GM19372 (cell line): Measurements from ENCODE around the gene CTNNA1.
"Not testable (repeated sequence)": the region's sequence is repeated elsewhere in the genome, so short reads cannot be mapped to it uniquely, and the experiment has no call there.

ENCODE experiments used
- ATAC-seq: cut with Tn5 transposase; IDR thresholded peaks from one replicate; pipeline ENCODE4 v1.9.1; 2021; ENCODE audit warnings: mild to moderate bottlenecking, low read depth, moderate library complexity; ENCODE audit not compliant: unreplicated experiment

Gene CTNNA1

DNA sequence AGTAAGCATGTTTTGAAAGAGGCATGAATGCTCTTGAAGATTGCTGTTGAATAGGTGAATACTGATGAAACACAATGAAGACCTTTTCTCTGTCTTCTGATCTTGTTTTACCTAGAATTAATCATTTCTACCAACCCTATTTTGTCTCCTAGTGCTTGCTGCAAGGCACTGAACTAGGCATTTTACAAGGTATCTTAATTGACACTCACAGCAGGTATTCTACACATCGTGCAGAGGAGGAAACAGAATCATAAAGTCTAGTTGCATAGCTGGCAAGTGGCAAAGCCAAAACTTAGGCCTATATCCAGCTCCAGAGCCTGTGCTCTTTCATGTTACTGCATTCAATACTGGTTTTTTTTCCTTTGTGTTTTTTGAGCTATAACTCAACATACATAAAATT is 50.7 kb downstream of the CTNNA1 start:
- no peak for ATAC-seq

DNA sequence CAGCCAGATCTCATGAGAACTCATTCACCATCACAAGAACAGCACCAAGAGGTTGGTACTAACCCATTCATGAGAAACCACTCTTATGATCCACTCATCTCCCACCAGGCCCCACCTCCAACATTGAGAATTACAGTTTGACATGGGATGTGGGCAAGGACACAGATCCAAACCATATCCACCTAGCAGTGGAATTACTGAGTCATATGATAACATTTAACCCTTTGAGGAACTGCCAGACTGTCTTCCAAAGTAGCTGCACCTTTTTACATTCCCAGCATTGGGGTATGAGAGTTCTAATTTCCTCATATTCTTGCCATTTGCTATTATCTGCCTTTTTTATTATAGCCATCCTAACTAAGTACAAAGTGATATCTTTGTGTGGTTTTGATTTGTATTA is 51.9 kb downstream of the CTNNA1 start:
- ATAC-seq, result no peak

DNA sequence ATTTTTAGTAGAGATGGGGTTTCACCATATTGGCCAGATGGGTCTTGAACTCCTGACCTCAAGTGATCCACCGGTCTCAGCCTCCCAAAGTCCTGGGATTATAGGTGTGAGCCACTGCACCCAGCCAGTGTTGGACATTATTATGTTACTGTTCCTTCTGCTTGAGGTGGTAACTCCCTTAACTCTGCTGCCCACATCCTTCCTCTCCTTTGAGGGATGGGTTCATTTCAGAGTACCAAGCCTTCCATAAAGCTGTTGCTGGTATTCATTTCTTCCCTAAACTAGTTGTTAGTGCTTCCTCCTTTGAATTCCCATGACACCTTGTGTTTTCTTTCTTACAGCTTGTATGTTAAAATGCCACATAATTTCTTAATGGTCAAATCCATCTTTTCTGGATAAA is 54.0 kb downstream of the CTNNA1 start:
- no peak for ATAC-seq

DNA sequence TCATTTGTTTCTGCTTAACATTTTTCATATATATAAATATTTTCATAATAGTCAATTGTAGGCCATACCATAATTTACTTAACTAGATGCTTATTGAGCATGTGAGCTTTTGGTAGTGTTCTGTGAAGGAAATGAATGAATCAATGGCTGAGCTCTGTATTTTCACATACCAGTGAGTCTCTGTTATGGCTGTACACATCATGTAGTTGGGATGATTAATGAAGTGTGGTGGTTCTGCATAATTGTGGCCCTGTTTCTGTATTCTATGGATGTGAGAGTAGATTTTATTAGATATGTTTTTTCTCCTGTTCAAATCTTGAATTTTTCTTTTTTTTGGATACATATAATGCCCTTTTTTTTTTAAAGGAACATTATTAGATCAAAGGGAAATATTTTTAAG is 56.2 kb downstream of the CTNNA1 start:
- ATAC-seq, result no peak

DNA sequence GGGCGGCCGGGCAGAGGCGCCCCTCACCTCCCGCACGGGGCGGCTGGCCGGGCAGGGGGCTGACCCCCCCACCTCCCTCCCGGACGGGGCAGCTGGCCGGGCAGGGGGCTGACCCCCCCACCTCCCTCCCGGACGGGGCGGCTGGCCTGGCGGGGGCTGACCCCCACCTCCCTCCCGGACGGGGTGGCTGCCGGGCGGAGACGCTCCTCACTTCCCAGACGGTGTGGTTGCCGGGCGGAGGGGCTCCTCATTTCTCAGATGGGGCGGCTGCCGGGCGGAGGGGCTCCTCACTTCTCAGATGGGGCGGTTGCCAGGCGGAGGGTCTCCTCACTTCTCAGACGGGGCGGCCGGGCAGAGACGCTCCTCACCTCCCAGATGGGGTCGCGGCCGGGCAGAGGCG is 57.6 kb downstream of the CTNNA1 start:
- ATAC-seq, result not testable (repeated sequence)

DNA sequence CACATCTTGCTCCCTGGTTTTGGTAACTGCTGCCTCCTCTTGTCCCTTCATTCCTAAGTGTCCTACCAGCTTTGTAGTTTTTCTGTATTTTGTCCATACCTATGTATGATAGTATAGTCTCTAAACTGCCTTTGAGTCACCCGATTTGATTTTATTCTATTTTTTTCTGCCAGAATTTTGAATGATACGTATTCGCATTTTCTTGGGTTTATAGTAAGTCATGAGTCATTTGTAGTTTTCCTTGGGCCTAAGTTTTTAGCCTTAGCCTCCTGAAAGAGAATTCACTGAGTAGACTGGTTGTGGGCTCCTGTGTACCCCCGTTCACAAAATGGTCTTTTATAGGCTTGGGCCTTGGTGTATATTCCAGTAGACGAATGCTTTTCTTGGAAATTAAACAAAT is 62.3 kb downstream of the CTNNA1 start:
- ATAC-seq, result no peak

DNA sequence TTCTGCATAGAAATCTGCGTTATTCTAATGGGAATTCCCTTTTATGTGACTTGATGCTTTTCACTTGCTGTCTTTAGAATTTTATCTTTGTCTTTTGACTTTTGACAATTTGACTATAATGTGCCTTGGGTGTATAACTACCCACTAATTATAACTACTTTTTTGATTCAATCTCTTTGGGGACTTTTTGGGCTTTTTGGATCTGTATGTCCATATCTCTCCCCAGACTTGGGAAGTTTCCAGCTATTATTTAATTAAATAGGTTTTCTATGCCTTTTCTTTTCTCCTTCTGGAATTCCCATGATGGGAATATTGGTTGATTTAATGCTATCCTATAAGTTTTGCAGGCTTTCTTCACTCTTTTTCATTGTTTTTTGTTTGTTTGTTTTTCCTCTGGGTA is 64.0 kb downstream of the CTNNA1 start:
- ATAC-seq, result no peak

DNA sequence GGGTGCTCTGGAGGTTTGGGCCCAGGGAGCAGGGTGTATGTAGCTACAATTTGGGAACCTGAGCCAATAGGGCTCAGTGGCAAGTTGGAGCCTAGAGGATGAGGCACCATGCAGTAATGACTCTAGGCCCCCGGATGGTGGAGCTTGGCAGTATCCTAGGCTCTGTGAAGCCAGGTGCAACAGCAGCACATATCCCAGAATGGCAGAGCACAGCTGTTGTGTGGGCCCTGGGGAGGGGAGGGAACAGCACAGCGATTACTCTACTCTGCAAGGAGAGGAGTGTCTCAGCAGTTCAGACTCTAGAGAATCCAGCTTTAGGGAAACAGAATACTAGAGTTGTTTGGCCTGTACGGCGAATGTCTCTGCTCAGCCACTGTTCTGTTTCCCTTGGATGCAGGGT is 65.9 kb downstream of the CTNNA1 start:
- no peak for ATAC-seq

DNA sequence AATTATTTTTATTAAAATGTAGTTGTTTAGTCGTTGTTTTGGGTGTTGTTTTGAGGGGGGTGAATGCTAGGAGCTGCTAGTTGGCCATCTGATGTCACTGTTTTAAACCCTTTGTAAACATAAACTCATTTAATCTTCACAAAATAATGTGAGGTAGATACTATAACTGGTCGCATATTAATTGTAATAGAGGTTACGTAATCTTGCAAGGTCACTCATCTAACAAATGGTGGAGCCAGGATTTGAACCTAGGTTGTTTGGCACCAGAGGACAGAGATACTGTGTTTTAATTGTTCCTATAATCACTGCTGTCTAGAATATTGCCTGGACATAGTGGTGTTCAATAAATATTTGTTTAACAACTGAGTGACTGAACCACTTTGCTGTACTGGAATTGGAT is 67.5 kb downstream of the CTNNA1 start:
- ATAC-seq, result no peak

DNA sequence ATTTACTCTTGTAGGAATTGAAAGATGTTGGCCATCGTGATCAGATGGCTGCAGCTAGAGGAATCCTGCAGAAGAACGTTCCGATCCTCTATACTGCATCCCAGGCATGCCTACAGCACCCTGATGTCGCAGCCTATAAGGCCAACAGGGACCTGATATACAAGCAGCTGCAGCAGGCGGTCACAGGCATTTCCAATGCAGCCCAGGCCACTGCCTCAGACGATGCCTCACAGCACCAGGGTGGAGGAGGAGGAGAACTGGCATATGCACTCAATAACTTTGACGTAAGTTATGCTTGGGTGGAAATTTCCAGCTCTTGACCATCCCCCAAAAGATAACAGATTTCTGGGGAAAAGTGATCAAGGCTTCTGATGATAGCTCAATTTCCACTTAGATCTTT is 71.3 kb downstream of the CTNNA1 start:
- ATAC-seq, result no peak

DNA sequence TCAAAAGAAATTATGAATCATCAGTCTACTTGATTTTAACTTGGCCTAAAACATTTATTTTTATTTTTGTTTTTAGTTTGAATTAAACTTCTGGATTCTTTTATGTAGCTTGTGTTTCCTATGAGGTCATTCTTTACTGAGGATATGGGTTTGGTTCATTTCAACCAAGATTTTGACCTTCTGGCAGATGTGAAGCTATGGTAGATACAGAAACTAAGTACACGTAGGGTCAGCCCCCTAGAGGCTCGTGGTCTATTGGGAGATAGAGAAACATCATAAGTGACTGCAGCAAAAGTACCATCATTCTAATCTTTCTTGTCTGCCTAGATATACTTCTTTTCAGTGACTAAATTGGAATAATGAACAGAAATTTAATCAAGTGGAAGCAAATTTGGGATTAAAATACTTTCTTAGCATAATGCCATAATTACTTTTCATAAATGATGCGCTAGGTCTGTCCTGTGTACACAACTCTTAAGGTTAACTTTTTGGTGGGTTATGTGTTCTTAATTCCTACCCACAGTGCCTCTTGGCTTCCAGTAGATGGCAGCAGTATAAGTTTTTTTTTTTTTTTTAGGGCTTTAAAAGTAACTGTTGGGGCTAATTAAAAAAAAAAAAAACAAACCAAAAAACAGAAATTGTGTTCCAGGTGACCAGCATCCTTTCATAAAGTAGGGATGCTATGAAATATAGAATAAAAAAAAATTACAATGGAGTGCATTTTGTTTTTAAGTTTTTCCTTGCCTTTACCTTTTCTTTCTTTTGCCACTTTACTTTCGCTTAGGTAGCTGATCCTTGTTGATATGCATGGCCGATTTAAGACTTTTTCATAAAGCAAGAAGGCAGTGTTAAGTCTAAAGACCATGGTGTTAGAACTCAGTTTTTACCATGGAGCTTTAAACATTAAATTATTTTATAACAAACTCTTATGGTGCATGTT is 72.0 kb downstream of the CTNNA1 start:
- ATAC-seq, result no peak

DNA sequence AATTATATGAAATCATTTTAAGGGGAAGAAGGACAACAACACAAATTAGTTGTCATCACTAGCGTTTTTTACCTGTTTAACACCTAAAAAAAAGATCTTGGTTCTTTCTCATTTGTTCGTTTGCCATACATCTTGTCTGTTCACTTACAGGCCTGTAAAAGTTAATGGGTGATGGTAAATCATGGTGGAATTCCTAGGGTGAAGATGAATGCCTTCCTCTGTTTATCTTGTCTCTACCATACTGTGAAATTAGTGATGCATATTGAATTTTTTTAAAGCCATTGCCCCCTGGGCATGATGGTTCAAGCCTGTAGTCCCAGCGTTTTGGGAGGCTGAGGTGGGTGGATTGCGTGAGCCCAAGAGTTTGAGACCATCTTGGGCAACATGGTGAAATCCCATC is 75.3 kb downstream of the CTNNA1 start:
- no peak for ATAC-seq

DNA sequence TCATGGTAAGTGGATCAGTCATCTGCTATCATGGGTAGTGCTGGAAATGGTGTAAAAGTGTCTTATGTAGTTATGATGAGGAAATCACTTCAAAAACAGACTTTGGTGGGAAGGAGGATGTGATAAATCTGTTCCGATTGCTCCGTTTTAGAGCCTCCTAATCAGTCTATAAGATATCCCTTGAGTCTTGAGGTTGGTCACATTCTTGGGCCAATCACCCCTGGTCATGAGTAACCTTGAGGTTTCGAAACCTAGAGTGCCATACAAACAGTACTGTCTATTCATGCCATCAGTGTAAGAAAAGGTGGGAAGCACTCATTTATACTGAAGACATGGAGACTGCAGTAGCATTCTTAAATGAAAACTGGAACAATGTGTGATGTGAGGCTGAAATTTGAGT is 76.1 kb downstream of the CTNNA1 start:
- ATAC-seq, result no peak

DNA sequence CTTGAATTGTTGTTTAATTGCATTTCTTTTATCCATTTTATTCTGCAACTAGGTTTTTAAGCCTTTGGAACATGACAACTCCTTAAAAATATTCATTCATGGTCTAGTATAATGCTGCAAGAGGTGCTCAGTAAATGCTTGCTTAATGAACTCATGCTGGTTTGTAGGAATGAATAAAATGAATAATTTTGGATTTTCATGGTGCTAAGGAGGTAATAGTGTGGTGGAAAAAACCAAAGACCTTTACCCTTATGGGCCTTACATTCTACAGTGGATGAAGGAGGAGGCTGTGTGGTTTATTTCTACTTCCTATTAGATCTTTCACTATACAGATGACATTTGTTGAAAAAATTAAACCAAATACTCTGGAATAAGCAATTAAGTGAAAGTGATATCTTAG is 78.5 kb downstream of the CTNNA1 start:
- no peak for ATAC-seq

DNA sequence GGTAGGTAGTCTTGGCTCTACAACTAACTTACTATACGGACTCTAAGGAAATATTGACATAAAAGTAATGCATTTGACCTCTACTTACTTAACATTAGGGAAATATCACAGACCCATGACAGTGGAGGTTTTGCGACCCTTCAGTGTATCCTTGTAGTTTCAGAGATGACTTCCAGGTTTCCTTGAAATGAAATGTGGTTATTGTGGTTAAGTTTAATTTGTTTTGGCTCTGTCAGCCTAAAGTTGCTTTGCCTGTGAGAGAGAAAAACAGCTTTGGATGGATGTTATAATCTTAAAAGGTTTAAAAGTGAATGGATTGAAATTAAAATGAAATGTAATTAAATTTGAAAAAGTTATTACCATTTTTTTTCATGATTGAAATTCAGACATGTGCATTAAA is 79.0 kb downstream of the CTNNA1 start:
- no peak for ATAC-seq

DNA sequence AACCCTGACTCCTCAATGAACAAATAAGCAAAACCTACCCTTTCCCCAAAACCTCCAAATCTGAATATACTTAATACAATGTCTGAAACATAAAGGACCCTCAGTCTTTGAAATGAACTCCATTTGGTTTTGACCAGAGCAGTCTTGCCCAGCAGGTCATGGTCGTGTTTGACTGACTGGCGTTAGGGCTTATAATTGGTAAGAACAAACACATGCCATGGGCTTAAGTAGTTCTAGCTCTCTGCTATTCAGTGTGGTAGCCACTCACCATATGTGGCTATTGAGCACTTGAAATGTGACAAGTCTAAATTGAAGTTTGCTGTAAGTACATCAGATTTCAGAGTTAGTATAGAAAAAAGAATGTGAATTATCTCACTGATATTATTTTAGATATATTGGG is 79.9 kb downstream of the CTNNA1 start:
- no peak for ATAC-seq

DNA sequence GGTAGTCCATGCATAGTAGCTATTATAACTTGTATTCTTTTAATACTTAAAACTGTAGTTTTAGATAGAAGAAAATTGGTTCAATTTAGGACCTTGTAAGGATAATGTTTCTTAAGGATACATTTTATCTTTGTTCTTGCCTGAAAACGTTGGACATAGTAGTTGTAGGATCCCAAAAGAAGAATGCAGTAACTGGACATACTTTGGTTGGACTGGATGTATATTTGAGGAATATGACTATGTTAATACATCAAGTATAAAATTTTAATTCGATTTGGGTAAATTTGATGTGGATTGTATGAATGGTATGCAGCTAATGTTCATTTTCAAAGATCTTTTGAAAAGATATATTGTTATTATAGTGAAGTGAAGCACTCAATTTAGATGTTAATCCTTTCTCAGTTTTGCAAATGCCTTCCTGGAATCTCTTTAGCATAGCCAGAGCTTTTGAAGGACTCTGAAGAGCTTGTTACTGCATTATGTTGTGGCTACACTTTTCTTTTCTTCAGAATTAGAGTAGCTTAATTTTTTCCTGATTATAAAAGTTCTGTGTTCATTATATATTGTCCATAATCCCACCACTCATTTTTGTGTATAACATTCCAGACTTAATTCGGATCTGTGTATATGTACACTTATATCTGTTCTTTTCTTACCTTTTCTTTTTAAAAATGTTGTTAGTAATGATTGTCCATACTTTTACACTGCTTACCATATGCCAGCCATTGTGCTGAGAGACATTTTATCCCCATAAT is 80.7 kb downstream of the CTNNA1 start:
- ATAC-seq, result no peak

DNA sequence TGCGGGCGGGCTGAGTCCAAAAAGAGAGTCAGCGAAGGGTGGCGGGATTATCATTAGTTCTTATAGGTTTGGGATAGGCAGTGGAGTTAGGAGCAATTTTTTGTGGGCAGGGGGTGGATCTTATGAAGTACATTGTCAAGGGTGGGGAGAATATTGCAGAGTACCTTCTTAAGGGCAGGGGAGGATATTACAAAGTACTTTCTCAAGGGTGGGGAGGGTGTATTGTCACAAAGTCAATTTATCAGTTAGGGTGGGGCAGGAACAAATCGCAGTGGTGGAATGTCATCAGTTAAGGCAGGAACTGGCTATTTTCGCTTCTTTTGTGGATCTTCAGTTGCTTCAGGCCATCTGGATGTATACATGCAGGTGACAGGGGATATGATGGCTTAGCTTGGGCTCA is 81.6 kb downstream of the CTNNA1 start:
- not testable (repeated sequence) for ATAC-seq

DNA sequence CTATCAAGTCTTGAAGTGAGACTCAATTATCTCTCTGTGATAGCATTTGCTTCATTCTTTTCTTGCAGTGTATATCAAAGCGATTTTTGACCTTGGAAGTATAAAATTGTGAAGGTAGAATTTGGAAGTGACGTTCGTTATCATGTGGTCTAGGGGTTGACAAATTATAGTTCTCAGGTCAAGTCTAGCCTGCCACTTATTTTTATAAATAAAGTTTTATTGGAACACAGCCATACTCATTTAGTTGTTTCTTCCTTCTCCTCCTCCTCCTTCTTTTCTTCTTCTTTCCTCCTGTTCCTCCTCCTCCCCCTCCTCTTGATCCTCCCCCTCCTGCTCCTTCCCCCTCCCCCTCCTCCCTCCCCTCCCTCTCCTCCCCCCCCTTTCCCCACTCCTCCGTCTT is 83.9 kb downstream of the CTNNA1 start:
- no peak for ATAC-seq

DNA sequence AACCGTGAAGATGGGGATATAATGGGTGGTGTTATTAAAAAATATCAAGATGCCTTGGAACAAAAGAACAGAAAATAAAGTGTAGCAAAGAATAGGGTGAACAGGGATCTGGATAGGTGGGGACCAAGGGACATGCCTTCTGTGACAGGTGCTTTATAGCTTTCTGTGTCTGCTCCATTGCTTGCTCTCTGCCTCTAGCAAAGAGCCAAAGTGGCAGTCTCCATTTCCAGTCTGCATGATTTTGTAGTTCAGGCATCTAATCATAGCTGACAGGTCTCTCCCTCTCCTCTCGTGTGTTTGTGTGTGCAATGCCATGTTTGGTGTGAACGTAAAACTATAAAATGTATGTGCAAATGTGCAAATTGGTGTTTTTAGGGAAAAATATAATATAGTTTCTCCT is 86.9 kb downstream of the CTNNA1 start:
- ATAC-seq, result no peak

DNA sequence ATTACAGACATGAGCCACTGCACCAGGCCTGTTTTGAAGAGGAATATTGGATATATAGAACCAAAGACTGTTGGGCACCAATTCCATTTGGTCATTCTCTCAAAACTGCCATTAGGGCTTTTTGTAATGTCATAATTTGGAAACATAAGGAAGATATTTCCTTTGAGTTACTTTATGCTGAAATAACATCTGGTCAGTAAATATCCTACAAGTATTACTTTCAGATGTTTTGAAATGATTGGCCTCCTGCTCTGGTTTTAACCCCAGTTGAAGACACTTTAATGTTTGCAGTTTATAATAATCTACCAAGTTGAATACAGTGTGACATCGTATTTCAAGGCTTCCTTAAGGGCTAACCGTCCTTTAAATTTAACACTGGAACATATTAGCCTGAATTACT is 88.3 kb downstream of the CTNNA1 start:
- ATAC-seq, result no peak
